ENCODE data around the gene GPBAR1.
A peak's percentile ranks its signal among the peaks of the same experiment; 100 is the strongest.
"Not testable (repeated sequence)": the region's sequence is repeated elsewhere in the genome, so short reads cannot be mapped to it uniquely, and the experiment has no call there.

GPBAR1 gene

DNA sequence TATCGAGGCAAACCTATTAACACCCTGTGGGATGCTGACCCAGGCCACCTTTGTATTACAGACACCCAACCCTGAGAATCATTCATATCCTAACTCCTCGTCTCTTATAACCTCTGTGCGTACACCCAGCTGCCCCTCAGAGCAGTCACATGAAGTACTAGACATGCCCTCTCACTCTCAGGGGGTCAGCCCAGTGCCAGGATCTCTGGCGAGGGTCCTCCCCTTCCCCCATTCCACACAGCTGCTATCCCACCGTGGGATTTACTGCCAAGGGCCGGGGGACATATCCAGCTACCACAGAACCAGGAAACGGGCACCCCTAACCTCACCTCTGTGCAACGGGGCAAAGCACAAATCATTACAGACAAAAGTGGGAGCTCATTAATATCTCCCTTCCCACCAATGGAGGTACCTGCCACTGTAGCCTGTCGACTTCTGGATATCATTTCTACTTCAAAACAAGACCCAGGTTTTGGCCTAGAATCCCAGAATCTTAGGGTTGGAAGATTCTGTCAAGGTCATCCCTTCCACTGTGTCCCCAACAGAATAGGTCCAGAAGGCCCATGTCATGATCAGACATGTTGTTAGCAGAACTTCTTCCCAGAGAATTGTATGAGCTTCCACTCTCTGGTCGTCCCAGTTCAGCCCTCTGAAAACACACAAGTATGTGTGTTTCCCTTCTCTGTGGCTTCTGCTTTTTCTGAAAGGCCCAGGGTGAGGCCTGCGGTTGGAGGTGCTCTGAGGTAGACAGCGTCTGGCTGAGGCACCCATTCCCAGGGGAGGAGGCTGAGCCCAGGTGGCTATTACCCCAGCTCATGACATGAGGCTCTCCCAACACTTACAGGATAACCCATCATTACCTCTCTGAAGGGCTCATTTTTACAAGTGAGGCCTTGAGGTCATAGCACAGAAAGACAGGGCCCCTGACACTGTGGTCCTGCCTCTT, 29.8 kb downstream of the GPBAR1 start:
- DNase-seq = no peak

DNA sequence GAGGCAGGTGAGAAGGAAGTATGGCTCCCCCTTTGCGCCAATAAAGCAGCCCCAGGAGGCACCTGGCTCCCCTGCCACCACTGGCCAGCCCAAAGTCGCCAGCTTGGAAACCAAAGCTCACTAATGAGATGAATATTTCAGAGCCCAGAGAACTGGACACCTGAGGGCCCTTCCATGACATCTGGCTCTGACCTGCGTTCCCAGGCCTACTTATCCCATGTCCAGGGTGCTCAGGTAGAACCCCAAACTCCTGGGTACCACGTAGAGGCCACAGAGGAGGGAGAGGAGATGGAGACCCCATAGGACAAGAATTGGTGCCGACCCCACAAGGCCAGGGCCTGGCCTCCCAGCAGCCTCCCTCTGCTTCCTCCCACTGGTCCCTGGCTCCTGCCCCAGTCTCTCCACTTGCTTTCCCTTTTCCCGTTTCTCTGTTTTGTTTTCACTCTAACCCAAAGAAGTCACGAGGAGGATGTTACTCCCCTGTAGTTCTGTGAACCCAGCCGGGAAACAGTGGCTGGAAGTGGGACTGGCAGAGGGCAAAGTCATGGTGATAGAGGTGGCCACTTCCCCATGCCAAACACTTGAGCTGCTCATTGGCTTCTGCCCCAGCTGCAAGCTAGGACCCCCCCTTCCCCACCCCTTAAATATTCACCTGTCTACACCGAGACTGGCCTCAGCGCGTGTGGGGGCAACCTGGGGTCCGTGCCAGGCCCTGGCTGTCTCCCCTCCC, 30.7 kb downstream of the GPBAR1 start:
- DNase-seq = no peak

GRCh38 chr2:218292048-218293014, 31.5 kb downstream of the GPBAR1 start, which contains the start of gene TMBIM1:
Gene TMBIM1, minus strand, starts transcription at chr2:218292503. Its CDS starts 10,362 bp downstream, at chr2:218282141.
- DNase-seq = peak; percentile 70

- DNase-seq = no peak
Observed at GRCh38 chr2:218293715-218294429, 33.1 kb downstream of the GPBAR1 start.

DNA sequence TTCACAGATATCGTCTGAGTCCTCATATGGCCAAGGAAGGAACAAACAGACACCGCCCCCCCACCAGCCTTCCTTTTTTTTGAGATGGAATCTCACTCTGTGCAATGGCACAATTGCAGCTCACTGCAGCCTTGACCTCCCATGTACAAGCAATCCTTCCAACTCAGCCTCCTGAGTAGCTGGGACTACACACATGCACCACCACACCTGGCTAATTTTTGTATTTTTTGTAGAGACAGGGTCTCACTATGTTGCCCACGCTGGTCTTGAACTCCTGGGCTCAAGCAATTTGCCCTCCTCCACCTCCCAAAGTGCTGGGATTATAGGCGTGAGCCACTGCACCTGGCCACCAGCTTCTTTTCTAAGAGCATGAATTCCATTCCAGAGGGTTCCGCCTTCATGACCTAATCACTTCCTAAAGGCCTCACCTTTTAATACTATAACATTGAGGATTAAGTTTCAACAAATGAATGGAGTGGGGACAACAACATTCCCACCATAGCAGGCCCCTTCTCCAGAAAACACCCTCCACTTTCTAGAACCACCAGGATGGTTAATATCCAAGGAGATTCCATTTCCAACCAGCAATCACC, 33.7 kb downstream of the GPBAR1 start:
- DNase-seq = no peak

DNA sequence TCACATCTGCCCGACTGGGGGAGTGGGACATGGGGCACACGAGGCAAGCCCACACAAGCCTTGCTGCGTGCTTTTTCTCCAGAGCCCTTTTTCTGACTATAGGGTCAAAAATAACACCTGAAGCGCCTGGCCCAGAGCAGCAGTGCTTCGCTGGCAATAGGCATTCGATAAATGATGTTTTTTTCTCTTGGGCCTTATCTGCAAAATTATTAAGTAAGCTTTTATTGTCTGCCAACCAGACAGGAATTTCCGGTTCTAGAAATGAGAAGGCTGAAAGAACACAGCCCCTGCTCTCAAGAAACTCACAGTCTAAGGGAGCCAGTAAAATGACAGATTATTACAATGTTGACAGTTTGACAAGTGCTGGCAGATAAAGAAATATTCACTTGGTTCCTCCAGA, 34.2 kb downstream of the GPBAR1 start:
- DNase-seq = no peak

- DNase-seq = no peak
Observed at GRCh38 chr2:218296200-218296599, 35.4 kb downstream of the GPBAR1 start.

GRCh38 chr2:218296847-218297246, 36.0 kb downstream of the GPBAR1 start:
- DNase-seq = no peak

GRCh38 chr2:218298314-218298875, 37.6 kb downstream of the GPBAR1 start:
- no peak for DNase-seq

GRCh38 chr2:218300141-218300540, 39.3 kb downstream of the GPBAR1 start:
- no peak for DNase-seq

- peak; percentile 66 for DNase-seq
Observed at GRCh38 chr2:218301176-218301819, 40.5 kb downstream of the GPBAR1 start.

DNA sequence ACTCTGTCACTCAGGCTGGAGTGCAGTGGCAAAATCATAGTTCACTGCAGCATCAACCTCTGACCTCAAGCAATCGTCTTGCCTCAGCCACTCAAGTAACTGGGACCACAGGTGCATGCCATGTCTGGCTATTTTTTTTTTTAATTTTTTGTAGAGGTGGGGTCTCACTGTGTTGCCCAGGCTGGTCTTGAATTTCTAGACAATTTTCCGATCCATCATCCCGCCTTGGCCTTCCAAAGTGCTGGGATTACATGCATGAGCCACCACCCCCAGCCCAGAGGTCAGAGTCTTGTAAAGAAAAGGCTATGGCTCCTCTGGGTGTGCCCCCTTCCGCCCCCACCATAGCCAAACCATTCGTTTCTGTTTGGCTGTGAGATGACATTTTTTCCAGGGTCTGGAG, 44.6 kb downstream of the GPBAR1 start:
- DNase-seq = no peak

DNA sequence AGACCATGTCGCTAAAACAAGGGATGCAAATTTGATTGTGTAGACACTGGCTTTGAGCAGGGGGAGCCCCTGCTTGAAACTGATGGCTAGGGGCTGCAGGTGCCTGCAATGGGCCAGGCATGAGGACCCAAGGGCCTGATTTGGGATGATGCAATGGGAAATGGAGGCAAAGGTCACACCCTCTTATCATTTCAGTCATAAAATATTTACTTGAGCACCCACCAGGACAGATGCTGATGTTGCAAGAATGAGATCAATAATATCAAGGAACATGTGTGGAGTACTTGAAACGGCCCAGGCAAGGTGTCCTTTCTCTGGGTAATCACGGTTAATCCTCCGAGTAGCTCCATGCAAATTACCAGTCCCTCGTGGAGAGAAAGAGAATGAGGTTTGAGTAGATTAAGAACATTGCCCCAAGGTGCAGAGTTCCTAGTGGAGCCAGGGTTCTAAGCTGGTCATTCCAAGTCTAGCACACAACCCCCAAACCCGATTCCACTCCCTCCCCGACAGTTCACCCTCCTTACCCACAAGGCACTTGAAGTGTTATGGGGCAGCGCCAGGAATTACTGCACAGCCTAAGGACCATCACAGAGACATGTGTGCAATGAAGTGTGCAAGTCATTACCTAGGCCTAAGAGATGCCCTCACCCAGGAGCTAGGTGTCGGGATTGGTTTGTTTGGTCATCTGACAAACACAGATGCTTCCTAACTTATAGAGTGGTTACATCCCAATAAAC, 45.5 kb downstream of the GPBAR1 start:
- DNase-seq = no peak

- DNase-seq = no peak
Observed at GRCh38 chr2:218307415-218308090, 46.7 kb downstream of the GPBAR1 start.

- no peak for DNase-seq
Observed at GRCh38 chr2:218310853-218311540, 50.2 kb downstream of the GPBAR1 start.

- DNase-seq = not testable (repeated sequence)
Observed at GRCh38 chr2:218311541-218312266, 50.9 kb downstream of the GPBAR1 start.

DNA sequence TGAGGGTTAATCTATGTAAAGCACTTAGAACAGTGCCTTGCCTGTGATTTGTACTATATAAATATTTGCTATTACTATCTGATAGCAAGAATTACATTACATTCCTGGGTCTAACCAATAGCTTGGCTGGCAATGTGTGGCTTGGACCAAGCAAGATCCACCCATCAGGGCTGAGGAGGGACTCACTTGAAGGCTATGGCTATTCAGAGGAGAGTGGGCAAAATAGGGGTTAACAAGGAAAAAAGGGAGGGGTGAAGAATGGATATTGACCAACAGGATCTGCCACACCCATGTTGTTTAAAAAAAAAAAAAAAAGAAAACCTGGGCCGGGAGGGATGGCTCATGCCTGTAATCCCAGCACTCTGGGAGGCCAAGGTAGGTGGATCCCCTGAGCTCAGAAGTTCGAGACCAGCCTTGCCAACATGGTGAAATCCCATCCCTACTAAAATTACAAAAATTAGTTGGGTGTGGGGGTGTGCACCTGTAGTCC, 51.5 kb downstream of the GPBAR1 start:
- no peak for DNase-seq

- DNase-seq = no peak
Observed at GRCh38 chr2:218313356-218313755, 52.5 kb downstream of the GPBAR1 start.
